KOPT-K1 (cell line): Measurements from ENCODE around the gene RNF41.
"Not testable (repeated sequence)": the region's sequence is repeated elsewhere in the genome, so short reads cannot be mapped to it uniquely, and the experiment has no call there.

Experiments used
- H3K27ac ChIP-seq: fragments of 200-600 bp; sonication (generic); 2 replicates; pipeline ENCODE4 v1.5.1; 2016; ENCODE audit warnings: antibody characterized with exemption, mild to moderate bottlenecking, low read depth, low read length; ENCODE audit not compliant: poor library complexity, severe bottlenecking
- H3K36me3 ChIP-seq: fragments of 200-600 bp; sonication (generic); 2 replicates; pipeline ENCODE4 v1.5.1; 2017; ENCODE audit warnings: antibody characterized with exemption, mild to moderate bottlenecking, low read length, moderate library complexity; ENCODE audit not compliant: insufficient read depth
- H3K9me3 ChIP-seq: fragments of 200-600 bp; sonication (generic); 2 replicates; pipeline ENCODE4 v1.5.1; 2017; ENCODE audit warnings: antibody characterized with exemption, low read length, mild to moderate bottlenecking; ENCODE audit not compliant: insufficient read depth, poor library complexity, severe bottlenecking

RNF41 gene

DNA sequence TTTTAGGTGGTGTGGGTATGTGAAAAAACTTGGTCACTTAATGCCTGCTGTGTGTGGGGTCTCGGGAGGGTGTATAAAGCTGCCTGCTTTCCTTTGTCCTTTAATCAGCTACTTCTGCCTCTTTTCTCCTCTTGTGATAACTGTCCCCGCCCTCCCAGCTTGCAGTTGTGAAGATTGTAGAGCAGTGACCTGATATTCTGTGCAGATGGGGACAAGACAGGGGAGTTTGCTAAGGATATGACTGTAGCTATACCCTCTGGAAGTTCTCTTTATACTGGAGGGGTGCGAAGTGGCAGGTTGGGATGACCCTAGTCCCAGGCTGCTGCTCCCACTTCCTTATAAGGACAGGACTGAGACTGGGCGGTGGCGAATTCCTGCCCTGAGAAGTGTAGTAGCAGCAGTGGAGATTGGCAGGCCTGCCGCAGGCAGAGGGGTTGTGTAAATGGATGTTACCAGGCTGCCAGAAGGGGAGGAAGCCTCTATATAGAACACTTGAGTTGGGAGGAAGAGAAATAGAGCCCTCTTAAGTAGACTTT is 62.7 kb downstream of the RNF41 start:
- Histone ChIP-seq H3K9me3 (no peaks in the 10 kb centered on the region), H3K27ac (peak overlapping the region; percentile 82), H3K36me3 (peaks cover 72% of the 10 kb centered on the region)

- Histone ChIP-seq H3K27ac (peak within 1 kb of the TSS; percentile 82), H3K9me3 (no peaks in the 10 kb centered on the region), H3K36me3 (peaks cover 65% of the 10 kb centered on the region)
Observed at GRCh38 chr12:56158029-56158925, 63.4 kb downstream of the RNF41 start, which contains the start of gene MYL6. MYL6 (plus strand) TSS chr12:56158359; CDS start chr12:56158402, 43 bp downstream.

- peaks cover 57% of the 10 kb centered on the region for H3K36me3 ChIP-seq
- H3K27ac ChIP-seq: peak overlapping the region; percentile 82
- H3K9me3 ChIP-seq: no peaks in the 10 kb centered on the region
Observed at GRCh38 chr12:56157201-56158028, 64.3 kb downstream of the RNF41 start.

- not testable (repeated sequence) for H3K9me3 ChIP-seq, H3K27ac ChIP-seq
- H3K36me3 ChIP-seq: peaks cover 49% of the 10 kb centered on the region
Observed at GRCh38 chr12:56156464-56157200, 65.1 kb downstream of the RNF41 start.

- Histone ChIP-seq H3K36me3 (peaks cover 36% of the 10 kb centered on the region), H3K9me3 (no peaks in the 10 kb centered on the region), H3K27ac (no peak overlapping the region)
Observed at GRCh38 chr12:56155256-56155845, 66.4 kb downstream of the RNF41 start.

GRCh38 chr12:56154818-56155217 is 66.9 kb downstream of the RNF41 start:
- Histone ChIP-seq H3K36me3 (peaks cover 31% of the 10 kb centered on the region), H3K9me3 (no peaks in the 10 kb centered on the region), H3K27ac (no peak overlapping the region)

GRCh38 chr12:56154246-56154771 is 67.4 kb downstream of the RNF41 start:
- H3K36me3 ChIP-seq: peaks cover 26% of the 10 kb centered on the region
- no peak overlapping the region for H3K27ac ChIP-seq
- H3K9me3 ChIP-seq: no peaks in the 10 kb centered on the region

GRCh38 chr12:56153678-56154065 is 68.0 kb downstream of the RNF41 start:
- H3K27ac ChIP-seq: peak overlapping the region; percentile 92
- H3K36me3 ChIP-seq: peaks cover 23% of the 10 kb centered on the region
- no peaks in the 10 kb centered on the region for H3K9me3 ChIP-seq

- Histone ChIP-seq H3K9me3 (no peaks in the 10 kb centered on the region), H3K27ac (peak overlapping the region; percentile 92), H3K36me3 (peaks cover 23% of the 10 kb centered on the region)
Observed at GRCh38 chr12:56152756-56153677, 68.7 kb downstream of the RNF41 start.
